RWPE1 (cell line): ENCODE data around the gene HOXB6.
A peak's percentile ranks its signal among the peaks of the same experiment; 100 is the strongest.

Source experiments
- CTCF ChIA-PET: fragments of 350-600 bp; sonication (Branson Sonifier 250); formaldehyde crosslinking; extraction: SDS; loops from one replicate; lab custom pipeline; 2021; lab: Yijun Ruan, JAX
- POLR2A ChIA-PET: fragments of 400-600 bp; formaldehyde crosslinking; extraction: SDS; loops from one replicate; lab custom pipeline; 2020; ENCODE audit warnings: antibody characterized with exemption; ENCODE audit not compliant: low non-redundant PET; lab: Yijun Ruan, JAX
- DNase-seq: peaks from one replicate; pipeline ENCODE4 v3.0.0; 2012; ENCODE audit warnings: low spot score
- H3K27ac ChIP-seq: fragments of 450-650 bp; 2 replicates; pipeline ENCODE4 v1.5.1; 2017
- TF ChIP-seq, protein P1 (sequence below): fragments of 450-650 bp; conservative IDR thresholded peaks from 2 replicates; pipeline ENCODE4 v1.5.1; 2017; ENCODE audit warnings: low read depth, mild to moderate bottlenecking

Gene HOXB6

DNA sequence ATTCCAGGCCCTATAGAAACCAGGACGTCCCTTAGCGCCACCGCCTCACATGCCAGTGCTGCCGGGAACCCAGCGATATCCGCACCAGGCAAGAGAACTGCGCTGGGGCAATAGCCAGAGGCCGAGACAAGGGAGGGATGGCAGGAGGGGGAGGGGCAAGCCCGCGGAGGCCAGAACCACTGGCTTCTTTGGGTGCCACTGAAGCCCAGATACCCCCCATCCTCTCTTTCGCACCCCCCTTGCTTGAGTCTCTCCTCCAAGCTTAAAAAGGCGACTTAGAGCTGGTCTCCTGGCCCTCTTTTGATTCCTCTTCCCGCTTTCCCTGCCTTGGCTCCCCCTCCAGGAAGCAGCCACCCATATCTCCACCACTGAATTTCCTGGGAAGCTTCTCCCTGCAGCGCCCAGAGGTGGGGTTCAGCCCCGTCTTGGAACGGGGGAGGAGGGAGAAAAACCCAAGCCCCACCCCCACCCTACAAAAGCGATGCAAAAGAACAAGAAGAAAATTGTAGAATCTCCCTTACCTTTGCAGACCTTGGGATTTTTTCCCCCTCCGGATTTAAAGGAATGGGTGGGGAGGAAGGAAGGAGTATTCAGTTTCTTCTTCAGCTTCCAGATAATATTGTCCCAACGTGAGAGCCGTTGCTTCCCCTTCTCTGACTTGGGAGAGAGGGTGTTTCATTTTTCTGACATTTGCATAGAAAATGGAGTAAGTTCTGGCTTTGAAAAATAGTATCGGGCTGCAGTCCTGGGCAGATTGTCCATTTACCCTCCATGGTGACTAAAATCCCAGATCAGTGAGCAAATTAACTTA is 622 bp downstream of the HOXB6 start:
- ChIA-PET POLR2A (no interaction called here), CTCF (interaction anchor here (0.7 kb wide), 1 partner anchor 400 kb away, joined by 3 read pairs; no protein-coding TSS in a partner anchor)
- TF ChIP-seq, protein P1, sequence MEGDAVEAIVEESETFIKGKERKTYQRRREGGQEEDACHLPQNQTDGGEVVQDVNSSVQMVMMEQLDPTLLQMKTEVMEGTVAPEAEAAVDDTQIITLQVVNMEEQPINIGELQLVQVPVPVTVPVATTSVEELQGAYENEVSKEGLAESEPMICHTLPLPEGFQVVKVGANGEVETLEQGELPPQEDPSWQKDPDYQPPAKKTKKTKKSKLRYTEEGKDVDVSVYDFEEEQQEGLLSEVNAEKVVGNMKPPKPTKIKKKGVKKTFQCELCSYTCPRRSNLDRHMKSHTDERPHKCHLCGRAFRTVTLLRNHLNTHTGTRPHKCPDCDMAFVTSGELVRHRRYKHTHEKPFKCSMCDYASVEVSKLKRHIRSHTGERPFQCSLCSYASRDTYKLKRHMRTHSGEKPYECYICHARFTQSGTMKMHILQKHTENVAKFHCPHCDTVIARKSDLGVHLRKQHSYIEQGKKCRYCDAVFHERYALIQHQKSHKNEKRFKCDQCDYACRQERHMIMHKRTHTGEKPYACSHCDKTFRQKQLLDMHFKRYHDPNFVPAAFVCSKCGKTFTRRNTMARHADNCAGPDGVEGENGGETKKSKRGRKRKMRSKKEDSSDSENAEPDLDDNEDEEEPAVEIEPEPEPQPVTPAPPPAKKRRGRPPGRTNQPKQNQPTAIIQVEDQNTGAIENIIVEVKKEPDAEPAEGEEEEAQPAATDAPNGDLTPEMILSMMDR = no peak
- peak overlapping the region; percentile 97 for H3K27ac ChIP-seq
- DNase-seq = no peak

DNA sequence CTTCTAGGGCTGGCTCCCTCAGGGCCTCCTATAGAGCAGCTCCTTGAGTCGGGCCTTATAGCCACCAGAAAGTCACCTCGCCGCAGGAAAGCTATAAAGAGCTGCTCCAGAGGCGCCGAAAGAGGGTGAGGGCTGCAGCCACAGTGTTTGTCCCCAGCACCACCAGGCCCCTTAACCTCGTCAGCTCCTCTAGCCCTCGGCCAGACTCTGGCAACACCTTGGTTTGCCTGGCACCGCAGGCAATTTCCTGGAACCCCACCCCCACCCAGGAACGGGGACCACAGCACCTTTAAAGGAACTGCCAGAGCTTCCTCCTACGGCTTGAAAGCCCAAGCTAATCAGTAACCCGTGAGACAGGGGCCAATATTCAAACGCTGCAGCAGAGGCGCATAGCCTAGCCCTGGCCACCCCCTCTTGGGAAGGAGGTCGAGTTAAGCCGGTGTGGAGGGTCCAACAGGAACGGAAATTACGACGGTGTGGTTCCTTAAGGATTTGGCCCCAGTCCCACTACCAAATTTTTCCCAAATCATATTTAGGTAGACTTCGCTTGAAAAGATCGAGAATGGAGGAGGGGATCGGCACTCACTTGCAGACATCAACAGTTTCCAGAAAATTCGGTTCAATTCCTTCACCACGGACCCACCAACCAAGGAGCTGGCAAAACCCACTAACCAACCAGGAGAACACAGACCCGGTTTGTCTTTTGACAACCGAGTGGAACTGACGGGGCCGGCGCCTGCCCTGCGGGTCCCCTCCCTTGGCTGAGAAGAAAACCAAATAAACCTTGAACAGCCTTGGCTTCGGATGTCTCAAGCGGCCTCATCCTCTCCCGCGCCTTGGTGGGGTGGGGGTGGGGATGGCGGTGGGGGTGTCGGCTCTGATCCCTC is 3.0 kb downstream of the HOXB6 start:
- no peak overlapping the region for H3K27ac ChIP-seq
- POLR2A ChIA-PET = no interaction called here

DNA sequence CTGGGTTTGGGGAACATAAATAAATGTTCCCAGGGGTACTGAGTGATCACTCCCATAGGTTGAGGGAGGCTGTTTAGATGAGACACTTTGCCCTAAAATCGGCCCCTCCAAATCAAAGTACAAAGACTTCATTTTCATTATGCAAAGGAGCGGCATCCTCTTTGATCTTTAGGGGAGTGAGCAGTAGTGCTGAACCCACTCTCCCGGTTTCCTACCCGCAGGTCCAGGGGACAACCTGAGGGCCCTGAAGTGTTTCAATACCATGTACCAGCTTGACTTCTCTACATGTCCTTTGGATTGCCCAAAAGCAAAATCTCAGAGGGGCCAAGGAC is 3.6 kb downstream of the HOXB6 start:
- TF ChIP-seq, protein P1 = no peak
- ChIA-PET CTCF (interaction anchor here (0.8 to 1.4 kb wide), 3 partner anchors 9 to 265 kb away, joined by 3 to 4 read pairs (median 4); no protein-coding TSS in a partner anchor), POLR2A (no interaction called here)
- DNase-seq = no peak
- H3K27ac ChIP-seq = no peak overlapping the region

More for the DNA sequence above, 3.0 kb downstream of the HOXB6 start:
- TF ChIP-seq, protein P1 = no peak
- CTCF ChIA-PET = interaction anchor here (0.6 to 1.4 kb wide), 5 partner anchors 9 to 266 kb away, joined by 4 to 7 read pairs (median 4); no protein-coding TSS in a partner anchor
- DNase-seq = no peak

DNA sequence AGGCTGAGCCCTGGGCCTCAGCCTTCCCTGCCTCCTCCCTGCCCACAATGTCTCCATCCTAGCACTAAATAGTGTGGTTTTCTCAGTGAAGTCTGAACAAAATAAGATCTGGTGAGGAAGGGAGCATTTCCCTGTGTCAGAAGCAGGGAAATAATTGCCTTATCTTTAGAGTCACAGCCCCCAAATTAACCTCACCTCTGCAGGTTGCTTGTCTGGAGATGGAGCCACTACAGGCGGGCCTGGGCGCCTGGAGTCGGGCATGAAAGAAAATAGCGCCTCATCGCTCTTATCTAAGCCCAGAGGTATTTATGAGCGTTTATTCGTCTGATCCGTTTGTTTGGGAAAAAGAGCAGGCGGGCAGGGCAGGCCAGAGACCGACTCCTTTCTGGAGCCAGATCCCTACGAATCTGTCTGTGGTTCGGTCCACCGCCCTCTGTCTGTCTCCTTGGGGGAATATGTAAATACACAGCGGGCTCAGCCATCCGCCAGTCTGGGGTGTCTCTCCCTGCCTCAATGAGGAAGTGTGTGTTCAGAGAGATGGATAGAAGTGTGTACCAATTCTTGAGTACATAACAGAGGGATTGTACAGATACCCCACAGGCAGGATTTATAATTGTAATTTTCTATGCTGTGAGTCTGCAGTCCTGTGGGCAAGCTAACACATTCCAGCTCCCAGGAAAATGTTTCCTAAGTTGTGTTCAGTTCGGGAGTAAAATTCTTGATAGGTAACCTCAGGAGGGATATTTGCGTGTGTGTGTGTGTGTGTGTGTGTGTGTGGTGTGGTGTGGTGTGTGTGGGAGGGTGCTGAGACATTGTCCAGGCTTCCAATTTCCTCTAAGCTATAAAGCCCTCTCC is 4.3 kb downstream of the HOXB6 start:
- no peak for DNase-seq
- TF ChIP-seq, protein P1 = no peak
- ChIA-PET POLR2A (no interaction called here), CTCF (interaction anchor here (0.8 to 1.4 kb wide), 3 partner anchors 9 to 264 kb away, joined by 3 to 4 read pairs (median 4); no protein-coding TSS in a partner anchor)
- no peak overlapping the region for H3K27ac ChIP-seq

DNA sequence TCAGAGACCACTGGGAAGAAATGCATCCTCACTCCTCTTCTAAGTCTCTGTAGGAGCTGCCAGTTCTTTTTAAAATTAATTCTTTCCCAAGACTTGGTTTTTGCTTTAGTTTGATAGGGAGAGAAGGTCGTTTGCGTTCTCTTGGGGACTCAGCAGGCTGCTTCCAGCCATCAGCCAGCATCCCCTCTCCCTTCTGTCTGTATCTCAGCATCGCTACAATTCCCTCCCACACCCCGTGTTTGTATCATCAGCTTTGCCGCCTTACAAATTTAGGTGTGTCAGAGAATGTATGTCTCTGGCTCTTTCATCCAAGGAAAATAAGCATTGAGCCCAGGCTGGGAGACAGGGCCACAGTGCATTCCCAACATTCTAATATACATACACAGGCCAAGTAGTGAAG is 5.4 kb downstream of the HOXB6 start:
- CTCF ChIA-PET = interaction anchor here (0.9 kb wide), 1 partner anchor 20 kb away, joined by 3 read pairs; no protein-coding TSS in a partner anchor
- POLR2A ChIA-PET = no interaction called here
- no peak overlapping the region for H3K27ac ChIP-seq

More for the DNA sequence above, 5.4 kb downstream of the HOXB6 start:
- no peak for DNase-seq
- TF ChIP-seq, protein P1 = no peak
